Measurements from ENCODE around the gene ATIC.
"Not testable (repeated sequence)": the region's sequence is repeated elsewhere in the genome, so short reads cannot be mapped to it uniquely, and the experiment has no call there.

Gene ATIC

GRCh38 chr2:215355801-215356200 lies 43.9 kb downstream of the ATIC start:
- peaks cover 31% of the 10 kb centered on the region for H3K36me3 ChIP-seq (ENCODE audit: insufficient read depth, low read length)
- H3K9ac ChIP-seq (ENCODE audit: low read depth, low read length), result no peak overlapping the region
- H3K4me1 ChIP-seq (ENCODE audit: control insufficient read depth, insufficient read depth, low read length), result no peaks in the 10 kb centered on the region
- H3K4me3 ChIP-seq (ENCODE audit: low read length), result no peak overlapping the region
- H3K9me3 ChIP-seq (replicated peaks; ENCODE audit: low read length), result no peaks in the 10 kb centered on the region
- H3K27me3 ChIP-seq (ENCODE audit: control insufficient read depth, insufficient read depth, low read length), result no peaks in the 10 kb centered on the region
- no peak overlapping the region for H3K4me2 ChIP-seq (ENCODE audit: low read length)

DNA sequence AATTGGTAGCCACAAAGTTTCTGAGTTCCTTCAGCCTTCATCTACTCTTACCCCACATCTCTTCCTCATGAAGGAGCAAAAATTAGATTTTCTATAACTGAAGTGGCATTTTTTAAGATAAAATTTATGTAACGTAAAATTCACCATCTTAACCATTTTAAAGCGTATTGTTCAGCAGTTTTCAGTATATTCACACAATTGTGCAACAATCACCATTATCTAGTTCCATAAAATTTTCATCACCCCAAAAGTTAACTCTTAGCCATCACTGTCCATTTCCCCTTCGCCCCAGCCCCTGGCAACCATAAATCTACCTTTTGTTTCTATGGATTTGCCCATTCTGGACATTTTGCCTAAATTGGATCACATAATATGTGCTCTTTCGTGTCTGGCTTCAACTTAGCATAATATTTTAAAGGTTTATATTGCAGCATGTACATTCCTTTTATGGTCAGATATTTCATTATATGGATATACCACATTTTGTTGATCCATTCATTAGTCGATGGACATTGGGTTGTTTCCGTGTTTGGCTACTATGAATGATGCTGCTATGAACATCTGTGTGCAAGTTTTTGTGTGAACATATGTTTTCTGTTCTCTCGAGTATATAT lies 44.6 kb downstream of the ATIC start:
- Histone ChIP-seq H3K9me3 (replicated peaks; ENCODE audit: low read length) (no peaks in the 10 kb centered on the region), H3K4me2 (ENCODE audit: low read length) (no peak overlapping the region), H3K27me3 (ENCODE audit: control insufficient read depth, insufficient read depth, low read length) (no peaks in the 10 kb centered on the region), H3K9ac (ENCODE audit: low read depth, low read length) (no peak overlapping the region), H3K4me1 (ENCODE audit: control insufficient read depth, insufficient read depth, low read length) (no peaks in the 10 kb centered on the region), H3K36me3 (ENCODE audit: insufficient read depth, low read length) (peaks cover 37% of the 10 kb centered on the region), H3K4me3 (ENCODE audit: low read length) (no peak overlapping the region)

GRCh38 chr2:215356948-215357461 lies 45.1 kb downstream of the ATIC start:
- H3K9me3 ChIP-seq (replicated peaks; ENCODE audit: low read length), result no peaks in the 10 kb centered on the region
- H3K27me3 ChIP-seq (ENCODE audit: control insufficient read depth, insufficient read depth, low read length), result no peaks in the 10 kb centered on the region
- H3K4me3 ChIP-seq (ENCODE audit: low read length), result no peak overlapping the region
- H3K9ac ChIP-seq (ENCODE audit: low read depth, low read length), result no peak overlapping the region
- no peak overlapping the region for H3K4me2 ChIP-seq (ENCODE audit: low read length)
- no peaks in the 10 kb centered on the region for H3K4me1 ChIP-seq (ENCODE audit: control insufficient read depth, insufficient read depth, low read length)
- peaks cover 38% of the 10 kb centered on the region for H3K36me3 ChIP-seq (ENCODE audit: insufficient read depth, low read length)

DNA sequence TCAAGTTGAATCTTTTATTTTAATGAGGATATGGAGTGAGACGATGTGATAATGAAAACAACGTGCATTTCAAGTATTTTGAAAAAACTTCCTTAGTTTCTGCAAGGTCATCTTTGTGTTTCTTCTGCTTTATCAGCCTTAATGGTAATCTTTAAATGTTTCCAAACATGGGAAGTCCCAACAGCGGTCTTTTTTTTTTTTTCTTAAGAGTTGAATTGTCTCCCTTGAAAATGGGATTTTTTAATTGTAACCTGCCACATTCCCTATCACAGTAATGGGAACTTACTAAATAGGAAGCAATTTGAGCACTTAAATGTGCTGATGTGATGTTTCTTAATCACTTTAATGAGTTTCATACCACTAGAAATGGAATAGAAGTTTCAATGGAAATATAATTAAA lies 45.8 kb downstream of the ATIC start:
- no peak overlapping the region for H3K4me2 ChIP-seq (ENCODE audit: low read length)
- H3K4me3 ChIP-seq (ENCODE audit: low read length), result no peak overlapping the region
- no peak overlapping the region for H3K9ac ChIP-seq (ENCODE audit: low read depth, low read length)
- peaks cover 44% of the 10 kb centered on the region for H3K36me3 ChIP-seq (ENCODE audit: insufficient read depth, low read length)
- H3K4me1 ChIP-seq (ENCODE audit: control insufficient read depth, insufficient read depth, low read length), result no peaks in the 10 kb centered on the region
- no peaks in the 10 kb centered on the region for H3K9me3 ChIP-seq (replicated peaks; ENCODE audit: low read length)
- no peaks in the 10 kb centered on the region for H3K27me3 ChIP-seq (ENCODE audit: control insufficient read depth, insufficient read depth, low read length)

GRCh38 chr2:215358312-215358845 lies 46.5 kb downstream of the ATIC start:
- Histone ChIP-seq H3K4me1 (ENCODE audit: control insufficient read depth, insufficient read depth, low read length) (no peaks in the 10 kb centered on the region), H3K36me3 (ENCODE audit: insufficient read depth, low read length) (peaks cover 51% of the 10 kb centered on the region), H3K4me3 (ENCODE audit: low read length) (no peak overlapping the region), H3K9ac (ENCODE audit: low read depth, low read length) (no peak overlapping the region), H3K4me2 (ENCODE audit: low read length) (no peak overlapping the region), H3K9me3 (replicated peaks; ENCODE audit: low read length) (no peaks in the 10 kb centered on the region), H3K27me3 (ENCODE audit: control insufficient read depth, insufficient read depth, low read length) (no peaks in the 10 kb centered on the region)

DNA sequence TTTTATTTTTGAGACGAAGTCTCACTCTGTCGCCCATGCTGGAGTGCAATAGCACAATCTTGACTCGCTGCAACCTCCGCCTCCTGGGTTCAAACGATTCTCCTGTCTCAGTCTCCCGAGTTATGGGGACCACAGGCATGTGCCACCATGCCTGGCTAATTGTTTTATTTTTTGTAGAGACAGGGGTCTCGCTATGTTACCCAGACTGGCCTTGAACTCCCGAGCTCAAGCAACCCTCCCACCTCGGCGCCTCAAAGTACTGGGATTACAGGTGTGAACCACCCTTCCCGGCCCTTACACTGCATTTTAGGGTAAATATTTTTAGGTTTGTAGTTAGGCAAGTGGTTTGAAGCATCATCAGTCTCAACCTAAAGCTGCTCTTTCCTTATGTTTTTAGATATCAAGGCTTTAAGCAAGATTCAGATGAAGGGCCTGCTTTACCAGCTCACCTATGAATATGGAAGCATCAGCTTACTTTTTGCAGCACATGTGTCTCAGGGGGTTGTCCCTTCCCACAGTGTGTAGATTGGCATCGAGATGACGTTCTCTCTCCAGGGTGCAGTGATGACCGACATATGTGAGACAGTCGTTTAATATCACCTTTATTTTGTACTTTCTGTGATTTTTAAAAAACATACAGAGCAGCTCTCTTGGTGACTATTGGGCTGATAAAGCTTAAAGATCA lies 47.2 kb downstream of the ATIC start:
- Histone ChIP-seq H3K36me3 (ENCODE audit: insufficient read depth, low read length) (peaks cover 58% of the 10 kb centered on the region), H3K4me2 (ENCODE audit: low read length) (no peak overlapping the region), H3K9me3 (replicated peaks; ENCODE audit: low read length) (no peaks in the 10 kb centered on the region), H3K4me1 (ENCODE audit: control insufficient read depth, insufficient read depth, low read length) (no peaks in the 10 kb centered on the region), H3K9ac (ENCODE audit: low read depth, low read length) (no peak overlapping the region), H3K27me3 (ENCODE audit: control insufficient read depth, insufficient read depth, low read length) (no peaks in the 10 kb centered on the region), H3K4me3 (ENCODE audit: low read length) (no peak overlapping the region)

DNA sequence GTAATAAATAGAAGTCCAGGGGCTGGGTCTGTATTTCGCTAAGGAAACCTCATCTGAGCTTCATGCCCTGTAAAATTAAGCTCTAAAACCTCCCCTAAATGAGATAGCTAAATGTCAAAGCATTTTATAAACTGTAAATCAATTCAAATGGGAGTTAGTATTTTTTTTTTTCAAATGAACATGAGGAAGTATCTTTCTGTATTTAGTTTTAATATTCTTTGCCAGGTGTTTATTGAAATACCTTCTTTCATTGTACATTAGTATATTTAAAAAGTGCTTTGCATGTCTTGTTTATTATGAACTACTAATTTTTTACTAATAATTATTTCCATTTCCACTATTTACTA lies 47.7 kb downstream of the ATIC start:
- Histone ChIP-seq H3K36me3 (ENCODE audit: insufficient read depth, low read length) (peaks cover 63% of the 10 kb centered on the region), H3K4me1 (ENCODE audit: control insufficient read depth, insufficient read depth, low read length) (peaks cover under 1% of the 10 kb centered on the region), H3K9ac (ENCODE audit: low read depth, low read length) (no peak overlapping the region), H3K27me3 (ENCODE audit: control insufficient read depth, insufficient read depth, low read length) (no peaks in the 10 kb centered on the region), H3K4me2 (ENCODE audit: low read length) (no peak overlapping the region), H3K9me3 (replicated peaks; ENCODE audit: low read length) (no peaks in the 10 kb centered on the region), H3K4me3 (ENCODE audit: low read length) (no peak overlapping the region)

- H3K36me3 ChIP-seq (ENCODE audit: insufficient read depth, low read length), result peaks cover 68% of the 10 kb centered on the region
Observed at GRCh38 chr2:215360059-215360458, 48.2 kb downstream of the ATIC start.

DNA sequence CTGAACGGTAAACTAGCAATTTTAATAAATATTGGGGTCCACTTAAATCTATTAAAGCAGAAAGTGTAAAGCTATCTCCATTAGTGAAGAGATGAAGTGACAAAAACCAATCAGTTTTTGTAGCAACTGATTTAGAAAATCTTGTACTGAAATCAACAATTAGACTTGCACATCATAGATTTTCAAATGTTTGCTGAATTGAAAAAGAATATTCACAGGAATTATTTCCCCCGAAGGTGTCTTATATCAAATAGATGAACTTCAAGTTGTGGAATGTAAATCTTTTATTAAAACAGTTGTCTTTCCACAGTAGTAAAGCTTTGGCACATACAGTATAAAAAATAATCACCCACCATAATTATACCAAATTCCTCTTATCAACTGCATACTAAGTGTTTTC lies 48.7 kb downstream of the ATIC start:
- Histone ChIP-seq H3K4me2 (ENCODE audit: low read length) (no peak overlapping the region), H3K36me3 (ENCODE audit: insufficient read depth, low read length) (peaks cover 74% of the 10 kb centered on the region), H3K4me1 (ENCODE audit: control insufficient read depth, insufficient read depth, low read length) (peaks cover 7% of the 10 kb centered on the region), H3K27me3 (ENCODE audit: control insufficient read depth, insufficient read depth, low read length) (no peaks in the 10 kb centered on the region), H3K4me3 (ENCODE audit: low read length) (no peak overlapping the region), H3K9ac (ENCODE audit: low read depth, low read length) (no peak overlapping the region), H3K9me3 (replicated peaks; ENCODE audit: low read length) (no peaks in the 10 kb centered on the region)

More at GRCh38 chr2:215360059-215360458, 48.2 kb downstream of the ATIC start:
- H3K9me3 ChIP-seq (replicated peaks; ENCODE audit: low read length); H3K4me2 ChIP-seq (ENCODE audit: low read length); H3K4me1 ChIP-seq (ENCODE audit: control insufficient read depth, insufficient read depth, low read length); H3K9ac ChIP-seq (ENCODE audit: low read depth, low read length); H3K4me3 ChIP-seq (ENCODE audit: low read length); H3K27me3 ChIP-seq (ENCODE audit: control insufficient read depth, insufficient read depth, low read length): not testable (repeated sequence)

GRCh38 chr2:215361211-215361875 lies 49.5 kb downstream of the ATIC start:
- H3K27me3 ChIP-seq (ENCODE audit: control insufficient read depth, insufficient read depth, low read length), result no peaks in the 10 kb centered on the region
- no peak overlapping the region for H3K4me2 ChIP-seq (ENCODE audit: low read length)
- peaks cover 7% of the 10 kb centered on the region for H3K4me1 ChIP-seq (ENCODE audit: control insufficient read depth, insufficient read depth, low read length)
- H3K36me3 ChIP-seq (ENCODE audit: insufficient read depth, low read length), result peaks cover 81% of the 10 kb centered on the region
- no peaks in the 10 kb centered on the region for H3K9me3 ChIP-seq (replicated peaks; ENCODE audit: low read length)
- no peak overlapping the region for H3K9ac ChIP-seq (ENCODE audit: low read depth, low read length)
- no peak overlapping the region for H3K4me3 ChIP-seq (ENCODE audit: low read length)

DNA sequence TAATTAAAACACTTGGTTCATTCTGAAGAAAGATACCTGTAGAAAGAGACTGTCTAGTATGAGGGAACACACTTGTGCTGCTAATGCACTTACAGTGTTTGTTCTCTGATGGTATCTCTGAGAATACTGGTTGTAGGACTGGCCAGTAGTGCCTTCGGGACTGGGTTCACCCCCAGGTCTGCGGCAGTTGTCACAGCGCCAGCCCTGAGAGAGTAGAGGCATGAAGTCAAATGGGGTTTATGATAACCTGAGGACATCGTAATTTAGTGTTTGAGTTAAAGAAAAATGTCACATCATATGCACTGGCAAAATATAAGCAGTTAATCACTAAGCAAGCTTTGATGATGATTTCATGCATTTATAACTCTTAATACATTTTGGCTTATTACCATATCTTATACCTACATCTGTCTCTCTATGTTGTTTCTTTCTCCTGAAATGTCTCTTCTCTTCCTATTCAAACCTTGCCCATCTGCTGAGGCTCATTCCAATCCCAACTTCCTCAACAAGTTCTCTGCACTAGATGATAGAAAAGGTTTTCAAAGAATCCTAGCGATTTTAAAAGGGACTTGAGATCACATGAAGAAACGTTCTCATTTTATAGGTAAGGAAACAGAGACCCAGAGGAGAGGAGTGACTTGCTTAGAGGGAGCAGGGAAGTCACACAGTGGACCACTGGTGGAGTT lies 50.2 kb downstream of the ATIC start:
- H3K4me1 ChIP-seq (ENCODE audit: control insufficient read depth, insufficient read depth, low read length), result peaks cover 7% of the 10 kb centered on the region
- H3K27me3 ChIP-seq (ENCODE audit: control insufficient read depth, insufficient read depth, low read length), result no peaks in the 10 kb centered on the region
- no peaks in the 10 kb centered on the region for H3K9me3 ChIP-seq (replicated peaks; ENCODE audit: low read length)
- H3K36me3 ChIP-seq (ENCODE audit: insufficient read depth, low read length), result peaks cover 88% of the 10 kb centered on the region
- H3K9ac ChIP-seq (ENCODE audit: low read depth, low read length), result no peak overlapping the region
- no peak overlapping the region for H3K4me3 ChIP-seq (ENCODE audit: low read length)
- H3K4me2 ChIP-seq (ENCODE audit: low read length), result no peak overlapping the region
